Esophagus muscularis mucosa (tissue), 4 donors: Measurements from ENCODE around the gene SLC32A1. TPM values are rescaled to one million over a fixed set of nuclear protein-coding genes. Genes with fewer than 3 reads are reported as not detected.

Experiments
- DNase-seq: peaks from one replicate; pipeline ENCODE4 v3.0.0-alpha.2; 2017; ENCODE audit errors: extremely low spot score
- H3K27ac ChIP-seq, 4 donors: fragments of 200-600 bp; sonication (generic); replicated peaks in 1 of 4; 1 replicate in 3 of 4; 2 replicates in 1 of 4; pipeline ENCODE4 v1.5.1; 2016 to 2019; ENCODE audit warnings: mild to moderate bottlenecking in 1 of 4
- H3K27me3 ChIP-seq, 4 donors: fragments of 200-600 bp; sonication (generic); one replicate each; pipeline versions ENCODE4 v1.5.1 to v1.6.0; 2016 to 2019
- H3K36me3 ChIP-seq, 4 donors: fragments of 200-600 bp; sonication (generic); one replicate each; pipeline ENCODE4 v1.5.1; 2016 to 2019
- H3K4me1 ChIP-seq, 4 donors: fragments of 200-600 bp; sonication (generic); one replicate each; pipeline ENCODE4 v1.5.1; 2016 to 2019
- H3K4me3 ChIP-seq, 4 donors: fragments of 200-600 bp; sonication (generic); 1 replicate in 2 of 4; 2 replicates in 2 of 4; pipeline ENCODE4 v1.5.1; 2016 to 2019; ENCODE audit warnings: mild to moderate bottlenecking in 4 of 4, moderate library complexity in 1 of 4
- H3K9me3 ChIP-seq, 4 donors: fragments of 200-600 bp; sonication (generic); 1 replicate in 3 of 4; 2 replicates in 1 of 4; pipeline ENCODE4 v1.5.1; 2016 to 2019
- CTCF ChIP-seq, 3 experiments: fragments of 200-600 bp in 2 of 3; fragments of 450-650 bp in 1 of 3; sonication (generic) in 2 of 3; IDR thresholded peaks; one replicate each; pipeline ENCODE4 v1.5.1; 2017 to 2019; ENCODE audit warnings: antibody characterized with exemption in 3 of 3, mild to moderate bottlenecking in 2 of 3, moderate library complexity in 1 of 3
- EP300 ChIP-seq: sonication (generic); formaldehyde crosslinking; IDR thresholded peaks from one replicate; pipeline ENCODE4 v1.6.1; 2017; ENCODE audit warnings: antibody characterized with exemption
- POLR2A ChIP-seq: fragments of 450-650 bp; IDR thresholded peaks from one replicate; pipeline ENCODE4 v1.6.1; 2017; ENCODE audit warnings: antibody characterized with exemption, moderate library complexity, mild to moderate bottlenecking, low read depth
- POLR2AphosphoS5 ChIP-seq, 2 donors: sonication (generic); formaldehyde crosslinking; IDR thresholded peaks; one replicate each; pipeline ENCODE4 v1.6.1; 2017; ENCODE audit warnings: antibody characterized with exemption in 2 of 2
- WGBS: methylation state at CpG from one replicate; pipeline ENCODE4 v1.1.5; 2018; 5-methylcytosine and 5-hydroxymethylcytosine counted together
- intact Hi-C: fragments of 100-400 bp; cut with DNase I; formaldehyde crosslinking; loops from one replicate; pipeline ENCODE4 v1.15.1; 2023
- total RNA-seq, 4 donors: library from RNA; depleted of rRNA; stranded (reverse); fragments of >200 nt; gene quantifications; one replicate each; pipeline versions ENCODE4 v1.1.0 to v1.2.1, GENCODE V29; 2016

SLC32A1 gene
- total RNA-seq, 4 donors from 2014 or later: not detected

- H3K4me3 ChIP-seq: no peak overlapping the region
- 87% methylated on average over 13 of the region's 13 CpGs for WGBS
- no peak overlapping the region for H3K27ac ChIP-seq
- H3K4me1 ChIP-seq: no peaks in the 10 kb centered on the region
- no peaks in the 10 kb centered on the region for H3K9me3 ChIP-seq
- no peak for DNase-seq
- H3K36me3 ChIP-seq: peaks cover 71 to 100% (median 92%) of the 10 kb centered on the region in 4 donors
- intact Hi-C loops: no loop called here
- H3K27me3 ChIP-seq: no peaks in the 10 kb centered on the region
- TF ChIP-seq POLR2AphosphoS5 (IDR thresholded peaks at IDR 0.05) (no peak), POLR2A (no peak), EP300 (no peak), CTCF (IDR thresholded peaks at IDR 0.05) (no peak)
Measured at GRCh38 chr20:38769376-38770295, 45.4 kb downstream of the SLC32A1 start.

- no peak overlapping the region for H3K4me3 ChIP-seq
- peaks cover 67 to 100% (median 88%) of the 10 kb centered on the region in 4 donors for H3K36me3 ChIP-seq
- intact Hi-C loops: no loop called here
- WGBS: 91% methylated on average over 3 of the region's 3 CpGs
- H3K27ac ChIP-seq: no peak overlapping the region
- H3K27me3 ChIP-seq: no peaks in the 10 kb centered on the region
- H3K4me1 ChIP-seq: no peaks in the 10 kb centered on the region
- no peaks in the 10 kb centered on the region for H3K9me3 ChIP-seq
- no peak for DNase-seq
- no peak for TF ChIP-seq POLR2AphosphoS5 (IDR thresholded peaks at IDR 0.05)
- no peak for TF ChIP-seq POLR2A
- no peak for TF ChIP-seq EP300
- TF ChIP-seq CTCF (IDR thresholded peaks at IDR 0.05): no peak
Measured at GRCh38 chr20:38770546-38770945, 46.3 kb downstream of the SLC32A1 start.

- Histone ChIP-seq H3K4me3 (no peak overlapping the region), H3K36me3 (peaks cover 62 to 98% (median 84%) of the 10 kb centered on the region in 4 donors), H3K27me3 (no peaks in the 10 kb centered on the region), H3K27ac (no peak overlapping the region), H3K9me3 (no peaks in the 10 kb centered on the region), H3K4me1 (no peaks in the 10 kb centered on the region)
- no peak for DNase-seq
- intact Hi-C loops: no loop called here
- 82% methylated on average over 5 of the region's 7 CpGs for whole genome bisulfite sequencing
- TF ChIP-seq CTCF (IDR thresholded peaks at IDR 0.05) (no peak), POLR2A (no peak), EP300 (no peak), POLR2AphosphoS5 (IDR thresholded peaks at IDR 0.05) (no peak)
Measured at GRCh38 chr20:38770970-38771369, 46.7 kb downstream of the SLC32A1 start.

- Histone ChIP-seq H3K27me3 (no peaks in the 10 kb centered on the region), H3K9me3 (no peaks in the 10 kb centered on the region), H3K27ac (no peak overlapping the region), H3K36me3 (peaks cover 56 to 92% (median 79%) of the 10 kb centered on the region in 4 donors), H3K4me3 (no peak overlapping the region), H3K4me1 (no peaks in the 10 kb centered on the region)
- WGBS: 90% methylated on average over 4 of the region's 7 CpGs
- TF ChIP-seq POLR2AphosphoS5 (IDR thresholded peaks at IDR 0.05) (no peak), EP300 (no peak), POLR2A (no peak), CTCF (IDR thresholded peaks at IDR 0.05) (no peak)
- DNase-seq: no peak
- intact Hi-C loops: no loop called here
Measured at GRCh38 chr20:38771621-38772020, 47.3 kb downstream of the SLC32A1 start.
